ENCODE measurements around the gene LCE1E.

The LCE1E gene

GRCh38 chr1:152760551-152761190, 25.4 kb upstream of the LCE1E start:
- TF ChIP-seq ZNF274 (IDR thresholded peaks at IDR 0.05; ENCODE audit: low read depth, low read length) = no peak
- no peak overlapping the region for H3K4me3 ChIP-seq (ENCODE audit: low read length)

DNA sequence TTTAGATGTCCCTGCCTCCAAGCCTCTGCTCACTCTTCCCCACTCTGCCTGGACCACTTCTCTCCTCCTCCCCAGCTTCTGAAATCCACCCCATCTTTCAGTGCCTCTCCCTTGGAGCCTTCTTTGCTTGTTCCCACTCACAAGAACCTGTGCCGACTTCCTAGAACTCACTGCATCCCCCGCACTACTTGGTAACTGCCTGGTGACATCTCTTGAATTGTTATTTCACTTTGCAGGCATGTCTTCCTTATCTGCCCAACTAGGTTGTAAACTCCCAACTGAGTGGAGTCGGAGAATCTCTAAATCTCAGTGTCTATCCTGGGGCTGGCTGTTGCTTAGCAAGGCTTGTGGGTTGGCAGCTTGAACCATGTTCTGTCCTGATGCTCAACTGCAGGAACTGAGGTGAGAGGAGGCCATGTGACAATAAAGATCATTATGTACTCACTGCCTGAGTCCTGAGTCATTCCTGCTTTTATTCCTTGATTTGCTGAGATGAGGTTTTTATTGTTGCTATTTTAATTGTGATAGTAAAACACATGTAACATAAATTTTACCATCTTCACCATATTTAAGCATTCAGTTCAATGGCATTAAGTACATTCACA, 24.3 kb upstream of the LCE1E start:
- no peak overlapping the region for H3K4me3 ChIP-seq (ENCODE audit: low read length)
- no peak for TF ChIP-seq ZNF274 (IDR thresholded peaks at IDR 0.05; ENCODE audit: low read depth, low read length)

DNA sequence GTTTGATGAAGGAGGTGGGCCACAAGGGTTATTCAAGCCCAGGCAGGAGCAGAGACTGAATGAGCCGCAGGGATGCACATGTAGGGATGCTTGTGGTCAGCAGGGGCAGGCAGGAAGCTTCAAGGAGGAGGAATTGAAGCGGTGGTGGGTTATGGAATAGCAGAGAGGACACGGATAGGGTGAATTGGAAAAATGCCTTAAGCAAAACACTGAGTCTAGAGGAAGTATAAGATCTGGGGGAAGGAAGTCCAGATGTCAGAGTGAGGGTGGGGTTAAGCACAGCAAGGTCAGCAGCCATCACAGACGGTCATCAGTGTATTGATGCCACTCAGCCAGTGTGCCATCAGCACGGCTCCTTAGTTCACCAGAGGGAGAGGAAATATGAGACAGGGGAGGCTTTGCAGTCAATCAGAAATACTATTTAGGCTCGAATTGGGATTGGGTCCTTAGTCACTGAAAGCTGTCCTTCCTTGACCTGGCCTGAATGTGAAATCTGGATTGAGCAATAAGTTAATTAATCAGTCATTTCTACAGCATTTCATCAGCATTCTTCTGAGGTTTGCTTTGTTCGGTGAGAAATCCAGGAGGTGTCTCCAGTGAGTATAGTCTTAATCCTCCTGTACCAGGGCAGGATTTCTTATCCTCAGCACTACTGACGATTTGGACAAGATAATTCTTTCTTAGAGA, 17.1 kb upstream of the LCE1E start:
- no peak for TF ChIP-seq ZNF274 (IDR thresholded peaks at IDR 0.05; ENCODE audit: low read depth, low read length)
- H3K4me3 ChIP-seq (ENCODE audit: low read length) = no peak overlapping the region

GRCh38 chr1:152770411-152770810, 15.6 kb upstream of the LCE1E start:
- no peak overlapping the region for H3K4me3 ChIP-seq (ENCODE audit: low read length)
- TF ChIP-seq ZNF274 (IDR thresholded peaks at IDR 0.05; ENCODE audit: low read depth, low read length) = no peak

DNA sequence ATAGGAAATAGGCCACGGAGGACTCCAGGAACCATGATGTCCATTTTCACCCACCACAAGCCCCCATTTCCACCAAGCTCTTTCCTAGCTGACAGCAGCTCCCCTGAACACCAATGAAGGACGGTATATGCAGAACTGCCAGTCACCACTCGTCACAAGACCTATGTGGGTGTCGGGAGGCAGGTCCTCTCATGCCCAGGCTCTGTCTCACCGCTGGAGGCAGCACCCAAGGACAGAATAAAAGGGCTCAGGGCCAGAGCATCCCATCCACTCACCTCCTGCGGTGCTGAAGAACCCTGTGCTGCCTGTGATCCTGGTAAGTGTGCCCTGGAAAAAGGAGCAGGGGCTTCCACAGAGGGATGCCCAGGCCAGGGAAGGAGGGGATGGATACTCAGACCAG, 11.2 kb upstream of the LCE1E start, which contains the start of gene LCE1F:
LCE1F (plus strand) TSS at position 266 of the 400 bp plus-strand sequence. CDS start 1,232 bp downstream, outside the sequence.
- no peak for TF ChIP-seq ZNF274 (IDR thresholded peaks at IDR 0.05; ENCODE audit: low read depth, low read length)
- no peak within 1 kb of the TSS for H3K4me3 ChIP-seq (ENCODE audit: low read length)

GRCh38 chr1:152776361-152776760, 9.7 kb upstream of the LCE1E start:
- H3K4me3 ChIP-seq (ENCODE audit: low read length) = no peak overlapping the region
- TF ChIP-seq ZNF274 (IDR thresholded peaks at IDR 0.05; ENCODE audit: low read depth, low read length) = no peak

GRCh38 chr1:152777510-152778137, 8.4 kb upstream of the LCE1E start:
- no peak for TF ChIP-seq ZNF274 (IDR thresholded peaks at IDR 0.05; ENCODE audit: low read depth, low read length)
- H3K4me3 ChIP-seq (ENCODE audit: low read length) = no peak overlapping the region

GRCh38 chr1:152783095-152783494, 3.0 kb upstream of the LCE1E start:
- no peak overlapping the region for H3K4me3 ChIP-seq (ENCODE audit: low read length)

GRCh38 chr1:152795686-152796085, 9.6 kb downstream of the LCE1E start:
- no peak for TF ChIP-seq ZNF274 (IDR thresholded peaks at IDR 0.05; ENCODE audit: low read depth, low read length)

More at GRCh38 chr1:152783095-152783494, 3.0 kb upstream of the LCE1E start:
- no peak for TF ChIP-seq ZNF274 (IDR thresholded peaks at IDR 0.05; ENCODE audit: low read depth, low read length)

GRCh38 chr1:152796421-152796820, 10.4 kb downstream of the LCE1E start, which contains the start of gene LCE1D:
Gene LCE1D, plus strand, starts transcription at chr1:152796721. Its CDS starts 1,074 bp downstream, at chr1:152797795.
- H3K4me3 ChIP-seq (ENCODE audit: low read length) = no peak within 1 kb of the TSS
- no peak for TF ChIP-seq ZNF274 (IDR thresholded peaks at IDR 0.05; ENCODE audit: low read depth, low read length)

More at GRCh38 chr1:152795686-152796085, 9.6 kb downstream of the LCE1E start:
- no peak overlapping the region for H3K4me3 ChIP-seq (ENCODE audit: low read length)

DNA sequence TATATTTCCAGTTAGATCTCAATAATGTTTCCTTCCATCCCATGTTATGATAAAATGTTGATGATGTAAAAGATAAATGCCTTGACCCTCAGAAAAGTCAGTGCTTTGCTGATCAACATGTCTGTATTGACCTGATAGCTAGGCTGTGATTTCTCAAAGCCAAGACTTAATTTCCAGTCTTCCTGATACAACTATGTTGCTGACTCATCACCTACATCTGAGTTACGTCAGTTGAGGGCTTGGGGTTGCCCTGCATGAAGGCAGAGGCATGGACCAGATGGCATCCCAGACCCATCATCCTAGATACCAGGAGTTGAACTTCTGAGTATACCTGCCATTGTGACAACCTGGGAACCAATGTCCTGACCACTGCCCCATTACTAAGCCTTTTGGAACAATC, 15.3 kb downstream of the LCE1E start:
- no peak overlapping the region for H3K4me3 ChIP-seq (ENCODE audit: low read length)
- no peak for TF ChIP-seq ZNF274 (IDR thresholded peaks at IDR 0.05; ENCODE audit: low read depth, low read length)

GRCh38 chr1:152806576-152806975, 20.5 kb downstream of the LCE1E start, which contains the start of gene LCE1C:
Gene LCE1C, minus strand, starts transcription at chr1:152806651. Its CDS starts 1,173 bp downstream, at chr1:152805478.
- no peak within 1 kb of the TSS for H3K4me3 ChIP-seq (ENCODE audit: low read length)
- TF ChIP-seq ZNF274 (IDR thresholded peaks at IDR 0.05; ENCODE audit: low read depth, low read length) = no peak

GRCh38 chr1:152811050-152811449, 25.0 kb downstream of the LCE1E start:
- no peak for TF ChIP-seq ZNF274 (IDR thresholded peaks at IDR 0.05; ENCODE audit: low read depth, low read length)

DNA sequence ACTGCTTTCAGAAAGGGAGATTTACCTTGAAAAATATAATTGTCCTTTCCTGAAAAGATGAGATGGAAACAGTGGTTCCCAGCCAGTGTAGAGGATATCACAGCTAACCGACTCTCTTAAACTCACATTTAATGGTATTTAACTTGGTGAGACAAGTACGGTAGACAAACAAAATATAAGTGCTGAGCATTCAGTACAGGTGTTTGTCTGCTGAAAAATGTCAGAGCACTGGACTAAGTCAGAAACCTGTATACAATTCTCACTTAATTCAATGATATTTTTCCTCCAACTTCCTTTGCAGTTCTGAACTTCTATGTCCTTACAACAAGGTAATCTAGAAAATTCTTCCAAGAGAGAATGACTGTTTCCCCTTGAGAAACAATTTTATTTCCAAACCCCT, 25.6 kb downstream of the LCE1E start, which contains the start of gene LCE1B:
LCE1B (plus strand) TSS at position 301 of the 400 bp plus-strand sequence. CDS start 476 bp downstream, outside the sequence.
- TF ChIP-seq ZNF274 (IDR thresholded peaks at IDR 0.05; ENCODE audit: low read depth, low read length) = no peak
- no peak within 1 kb of the TSS for H3K4me3 ChIP-seq (ENCODE audit: low read length)

More at GRCh38 chr1:152811050-152811449, 25.0 kb downstream of the LCE1E start:
- no peak overlapping the region for H3K4me3 ChIP-seq (ENCODE audit: low read length)
